ENCODE measurements around the gene P2RX7.

DNA sequence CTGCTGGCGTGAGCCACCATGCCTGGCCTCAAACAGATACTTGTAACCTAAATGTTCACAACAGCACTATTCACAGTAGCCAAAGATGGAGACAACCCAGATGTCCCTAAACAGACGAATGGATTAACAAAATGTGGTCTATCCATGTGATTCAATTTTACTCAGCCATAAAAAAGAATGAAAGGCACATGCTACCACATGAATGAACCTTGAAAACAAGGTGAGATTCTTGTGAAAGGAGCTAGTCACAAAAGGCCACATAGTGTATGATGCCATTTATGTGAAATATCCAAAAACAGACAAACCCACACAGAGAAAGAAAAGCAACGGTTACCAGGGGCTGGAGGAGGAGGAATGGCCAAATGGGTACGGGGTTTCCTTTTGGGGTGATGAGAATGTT lies 19.6 kb upstream of the P2RX7 start:
- TF ChIP-seq POLR2A (IDR thresholded peaks at IDR 0.05), result no peak
- TF ChIP-seq, protein P1, sequence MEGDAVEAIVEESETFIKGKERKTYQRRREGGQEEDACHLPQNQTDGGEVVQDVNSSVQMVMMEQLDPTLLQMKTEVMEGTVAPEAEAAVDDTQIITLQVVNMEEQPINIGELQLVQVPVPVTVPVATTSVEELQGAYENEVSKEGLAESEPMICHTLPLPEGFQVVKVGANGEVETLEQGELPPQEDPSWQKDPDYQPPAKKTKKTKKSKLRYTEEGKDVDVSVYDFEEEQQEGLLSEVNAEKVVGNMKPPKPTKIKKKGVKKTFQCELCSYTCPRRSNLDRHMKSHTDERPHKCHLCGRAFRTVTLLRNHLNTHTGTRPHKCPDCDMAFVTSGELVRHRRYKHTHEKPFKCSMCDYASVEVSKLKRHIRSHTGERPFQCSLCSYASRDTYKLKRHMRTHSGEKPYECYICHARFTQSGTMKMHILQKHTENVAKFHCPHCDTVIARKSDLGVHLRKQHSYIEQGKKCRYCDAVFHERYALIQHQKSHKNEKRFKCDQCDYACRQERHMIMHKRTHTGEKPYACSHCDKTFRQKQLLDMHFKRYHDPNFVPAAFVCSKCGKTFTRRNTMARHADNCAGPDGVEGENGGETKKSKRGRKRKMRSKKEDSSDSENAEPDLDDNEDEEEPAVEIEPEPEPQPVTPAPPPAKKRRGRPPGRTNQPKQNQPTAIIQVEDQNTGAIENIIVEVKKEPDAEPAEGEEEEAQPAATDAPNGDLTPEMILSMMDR (IDR thresholded peaks at IDR 0.05), result no peak
